ENCODE data around the gene KLB.
A peak's percentile ranks its signal among the peaks of the same experiment; 100 is the strongest.
"Not testable (repeated sequence)": the region's sequence is repeated elsewhere in the genome, so short reads cannot be mapped to it uniquely, and the experiment has no call there.

Gene KLB

DNA sequence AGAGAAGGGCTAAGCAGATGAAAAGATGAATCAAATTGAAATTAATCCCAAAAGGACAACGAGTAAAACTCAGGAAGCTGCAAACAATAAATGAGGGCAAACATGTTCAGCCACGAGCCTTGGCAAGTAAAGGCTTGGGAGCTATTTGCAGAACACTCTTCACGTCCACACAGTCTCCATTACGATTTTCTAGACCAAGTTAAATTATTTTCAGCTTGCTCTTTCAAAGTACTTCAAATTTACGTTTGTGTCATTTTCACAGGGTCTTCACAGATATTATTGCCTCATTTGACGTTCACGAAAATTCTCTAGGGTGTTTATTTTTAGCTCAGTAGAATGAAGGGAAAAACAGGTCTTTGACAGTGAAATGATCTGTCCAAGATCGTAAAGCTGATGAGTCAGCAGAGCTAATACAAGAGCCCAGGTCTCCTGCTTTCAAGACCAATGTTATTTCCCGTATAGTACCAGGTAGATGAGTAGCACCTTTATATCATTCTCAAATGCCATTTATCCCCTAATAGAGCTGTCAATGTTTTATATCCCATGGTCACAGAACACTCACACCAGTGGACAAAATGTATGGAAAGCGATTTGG is 20.9 kb downstream of the KLB start:
- DNase-seq, result no peak

DNA sequence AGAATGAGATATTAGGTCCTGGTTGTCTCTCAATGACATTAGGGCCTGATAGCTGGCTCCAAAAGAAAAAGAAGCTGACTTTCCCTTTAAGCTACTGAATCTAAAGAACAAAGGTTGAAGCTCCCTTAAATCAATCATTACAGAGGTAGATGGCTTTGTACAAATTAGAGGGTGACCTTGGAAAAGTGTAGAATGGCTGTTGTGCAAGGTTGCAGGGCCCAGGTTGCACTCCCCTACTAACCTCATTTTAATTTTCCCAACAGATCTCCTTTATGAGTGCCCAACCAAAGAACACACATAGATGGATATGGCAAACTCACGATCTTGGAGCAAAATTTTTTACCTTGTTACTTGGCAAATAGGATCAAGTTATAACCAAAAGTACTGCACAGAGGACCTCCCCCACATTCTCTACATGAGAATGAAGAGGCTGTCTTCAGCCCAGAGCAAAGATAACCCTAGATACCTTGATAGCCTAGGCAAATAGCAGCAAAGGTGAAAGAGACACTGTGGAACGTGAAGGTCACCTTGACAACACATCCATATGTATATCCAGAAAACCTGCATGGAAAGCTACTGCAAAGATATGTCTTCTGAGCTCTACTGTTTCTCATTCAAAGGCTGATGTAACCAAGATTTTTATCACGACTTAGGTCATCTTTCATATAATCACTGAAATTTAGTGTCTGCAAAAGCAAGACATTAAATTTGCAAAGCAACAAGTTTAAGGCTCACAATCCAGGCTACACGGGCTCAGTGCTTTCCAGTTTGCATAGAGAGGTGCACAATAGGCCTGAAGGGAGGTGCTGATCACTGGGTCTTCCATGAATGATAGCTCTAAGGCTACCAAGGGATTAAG is 23.0 kb downstream of the KLB start:
- DNase-seq, result no peak

DNA sequence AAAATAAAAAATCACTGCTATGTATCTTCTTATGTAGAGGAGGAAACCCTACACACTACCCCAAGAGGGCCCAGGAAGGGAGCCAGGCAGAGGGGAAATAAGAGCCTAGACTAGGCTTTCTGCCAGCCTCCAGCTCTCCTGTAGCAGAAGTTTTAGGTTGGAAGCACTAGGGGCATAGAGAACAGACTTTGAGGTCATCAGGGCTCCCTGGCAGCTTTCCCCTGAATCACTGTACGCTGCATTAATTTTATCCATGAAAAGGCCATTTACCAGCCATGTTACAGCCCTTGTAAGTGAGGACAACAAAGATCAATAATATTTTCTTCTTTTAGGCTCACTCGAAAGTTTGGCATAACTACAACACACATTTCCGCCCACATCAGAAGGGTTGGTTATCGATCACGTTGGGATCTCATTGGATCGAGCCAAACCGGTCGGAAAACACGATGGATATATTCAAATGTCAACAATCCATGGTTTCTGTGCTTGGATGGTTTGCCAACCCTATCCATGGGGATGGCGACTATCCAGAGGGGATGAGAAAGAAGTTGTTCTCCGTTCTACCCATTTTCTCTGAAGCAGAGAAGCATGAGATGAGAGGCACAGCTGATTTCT is 27.3 kb downstream of the KLB start:
- no peak for DNase-seq

DNA sequence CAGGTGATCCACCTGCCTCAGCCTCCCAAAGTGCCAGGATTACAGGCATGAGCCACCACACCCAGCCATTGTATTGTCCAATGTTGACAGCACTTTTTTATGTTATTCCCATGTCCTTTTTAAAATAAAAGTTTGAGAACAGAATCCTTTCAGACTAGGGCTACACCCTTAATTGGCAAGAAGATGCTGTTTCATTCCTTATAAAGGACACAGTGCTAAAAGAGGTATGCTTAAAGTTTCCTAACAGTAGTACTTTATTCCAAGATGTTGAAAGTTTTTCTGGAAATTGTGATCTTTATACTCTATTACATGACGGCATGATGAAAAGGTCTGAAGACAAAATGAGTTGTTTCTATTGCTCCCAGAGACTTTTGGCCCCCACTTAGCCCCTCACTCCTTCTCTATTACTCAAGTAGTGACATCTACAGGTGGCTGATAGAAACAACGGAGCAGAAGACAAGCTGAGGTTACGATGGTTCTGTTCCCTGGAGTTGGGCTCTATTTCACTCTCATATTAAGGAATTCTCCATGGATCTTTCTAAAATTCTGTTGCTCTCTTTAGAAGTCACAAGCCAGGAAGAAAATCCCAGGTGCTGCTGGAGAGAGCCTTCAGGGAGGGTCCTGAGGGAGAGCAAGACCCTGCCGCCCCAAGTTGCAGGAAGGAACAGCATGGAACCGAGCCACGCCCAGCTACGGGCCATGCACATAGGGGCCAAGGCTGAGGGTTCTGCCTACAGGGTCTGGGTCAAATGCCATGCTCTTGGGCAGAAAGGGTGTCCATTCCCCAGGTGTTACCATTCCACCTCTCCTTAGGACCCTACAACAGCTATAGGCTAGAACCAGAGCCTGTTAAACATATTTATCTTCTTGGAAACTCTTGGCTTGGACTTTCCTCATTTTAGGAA is 29.2 kb downstream of the KLB start:
- DNase-seq, result no peak

DNA sequence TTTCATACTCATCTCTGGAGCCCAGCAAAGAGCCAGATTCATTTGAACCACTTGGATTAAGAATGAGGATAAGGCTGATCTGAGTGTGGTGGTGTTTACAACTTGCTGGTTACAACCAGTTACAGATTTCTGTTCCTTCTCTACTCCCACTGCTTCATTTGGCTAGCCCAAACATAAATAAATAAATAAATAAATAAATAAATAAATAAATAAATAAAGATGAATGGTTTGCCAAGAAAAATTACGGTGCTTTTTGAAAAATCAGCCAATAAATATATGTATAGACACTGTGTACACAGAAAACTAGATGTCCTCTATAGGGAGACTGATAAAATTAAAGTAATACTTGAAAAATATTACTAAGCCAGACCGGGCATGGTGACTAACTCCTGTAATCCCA is 34.9 kb downstream of the KLB start:
- DNase-seq, result no peak

DNA sequence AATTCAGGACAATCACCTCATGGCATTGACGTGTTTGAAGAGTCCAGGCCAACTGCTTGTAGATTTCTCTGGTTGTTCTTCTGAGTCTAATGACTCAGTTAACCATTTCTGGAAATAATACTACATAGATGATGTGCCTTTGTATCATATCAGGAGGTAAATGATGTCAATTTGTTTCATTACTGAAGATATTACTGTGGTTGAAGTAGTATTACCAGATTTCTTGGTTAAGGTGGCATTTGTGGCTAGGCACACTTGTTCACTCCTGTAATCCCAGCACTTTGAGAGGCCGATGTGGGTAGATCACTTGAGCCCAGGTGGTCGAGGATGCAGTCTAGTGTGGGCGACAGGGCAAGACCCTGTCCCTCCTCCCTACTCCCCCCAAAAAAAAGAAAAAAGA is 36.3 kb downstream of the KLB start:
- no peak for DNase-seq

DNA sequence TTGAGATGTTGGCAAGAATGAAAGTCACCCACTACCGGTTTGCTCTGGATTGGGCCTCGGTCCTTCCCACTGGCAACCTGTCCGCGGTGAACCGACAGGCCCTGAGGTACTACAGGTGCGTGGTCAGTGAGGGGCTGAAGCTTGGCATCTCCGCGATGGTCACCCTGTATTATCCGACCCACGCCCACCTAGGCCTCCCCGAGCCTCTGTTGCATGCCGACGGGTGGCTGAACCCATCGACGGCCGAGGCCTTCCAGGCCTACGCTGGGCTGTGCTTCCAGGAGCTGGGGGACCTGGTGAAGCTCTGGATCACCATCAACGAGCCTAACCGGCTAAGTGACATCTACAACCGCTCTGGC is 39.7 kb downstream of the KLB start:
- no peak for DNase-seq

DNA sequence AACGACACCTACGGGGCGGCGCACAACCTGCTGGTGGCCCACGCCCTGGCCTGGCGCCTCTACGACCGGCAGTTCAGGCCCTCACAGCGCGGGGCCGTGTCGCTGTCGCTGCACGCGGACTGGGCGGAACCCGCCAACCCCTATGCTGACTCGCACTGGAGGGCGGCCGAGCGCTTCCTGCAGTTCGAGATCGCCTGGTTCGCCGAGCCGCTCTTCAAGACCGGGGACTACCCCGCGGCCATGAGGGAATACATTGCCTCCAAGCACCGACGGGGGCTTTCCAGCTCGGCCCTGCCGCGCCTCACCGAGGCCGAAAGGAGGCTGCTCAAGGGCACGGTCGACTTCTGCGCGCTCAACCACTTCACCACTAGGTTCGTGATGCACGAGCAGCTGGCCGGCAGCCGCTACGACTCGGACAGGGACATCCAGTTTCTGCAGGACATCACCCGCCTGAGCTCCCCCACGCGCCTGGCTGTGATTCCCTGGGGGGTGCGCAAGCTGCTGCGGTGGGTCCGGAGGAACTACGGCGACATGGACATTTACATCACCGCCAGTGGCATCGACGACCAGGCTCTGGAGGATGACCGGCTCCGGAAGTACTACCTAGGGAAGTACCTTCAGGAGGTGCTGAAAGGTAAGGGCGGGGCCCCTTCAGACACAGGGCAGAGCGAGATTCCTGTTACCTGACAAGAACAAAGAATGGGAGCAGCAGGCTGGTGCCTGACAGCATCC is 40.3 kb downstream of the KLB start:
- DNase-seq, result no peak

DNA sequence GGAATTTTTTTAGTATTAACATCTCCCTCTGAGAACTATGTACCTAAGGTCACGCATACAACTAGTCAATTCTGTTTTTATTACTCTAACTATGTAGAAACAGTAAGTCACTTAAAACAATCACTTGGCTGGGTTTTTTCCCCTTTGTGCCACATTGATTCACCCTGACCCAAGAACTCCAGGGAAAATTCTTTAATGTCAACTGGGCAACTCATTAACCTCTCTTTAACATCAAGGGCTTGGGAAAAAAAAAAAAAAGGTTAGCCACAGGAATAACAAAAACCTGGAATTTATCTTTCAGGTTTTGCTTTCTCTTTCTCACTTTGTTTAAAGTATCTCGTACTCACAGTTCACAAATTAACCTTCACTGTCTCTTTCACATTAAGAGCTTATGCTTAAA is 43.9 kb downstream of the KLB start:
- DNase-seq, result no peak

DNA sequence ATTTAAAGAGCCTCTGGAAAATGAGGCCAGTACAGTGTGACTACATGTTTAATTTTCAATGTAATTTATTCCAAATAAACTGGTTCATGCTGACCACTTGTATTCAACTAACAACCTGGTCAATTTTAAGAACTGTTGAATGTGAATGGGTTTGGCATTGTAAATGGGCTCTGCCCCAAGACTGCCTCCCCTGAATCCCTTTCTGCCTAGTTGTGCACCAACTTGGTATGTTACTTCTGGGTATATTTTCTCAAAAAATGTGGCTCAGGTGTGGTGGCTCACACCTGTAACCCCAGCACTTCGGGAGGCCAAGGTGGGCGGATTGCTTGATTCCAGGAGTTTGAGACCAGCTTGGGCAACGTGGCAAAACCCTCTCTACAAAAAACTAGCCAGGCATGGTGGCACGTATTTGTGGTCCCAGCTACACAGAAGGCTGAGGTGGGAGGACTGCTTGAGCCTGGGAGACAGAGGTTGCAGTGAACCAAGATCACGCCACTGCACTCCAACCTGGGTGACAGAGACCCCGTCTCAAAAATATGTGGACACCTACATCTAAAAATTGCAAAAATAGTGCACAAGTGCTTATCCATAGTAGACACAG is 44.8 kb downstream of the KLB start:
- no peak for DNase-seq

DNA sequence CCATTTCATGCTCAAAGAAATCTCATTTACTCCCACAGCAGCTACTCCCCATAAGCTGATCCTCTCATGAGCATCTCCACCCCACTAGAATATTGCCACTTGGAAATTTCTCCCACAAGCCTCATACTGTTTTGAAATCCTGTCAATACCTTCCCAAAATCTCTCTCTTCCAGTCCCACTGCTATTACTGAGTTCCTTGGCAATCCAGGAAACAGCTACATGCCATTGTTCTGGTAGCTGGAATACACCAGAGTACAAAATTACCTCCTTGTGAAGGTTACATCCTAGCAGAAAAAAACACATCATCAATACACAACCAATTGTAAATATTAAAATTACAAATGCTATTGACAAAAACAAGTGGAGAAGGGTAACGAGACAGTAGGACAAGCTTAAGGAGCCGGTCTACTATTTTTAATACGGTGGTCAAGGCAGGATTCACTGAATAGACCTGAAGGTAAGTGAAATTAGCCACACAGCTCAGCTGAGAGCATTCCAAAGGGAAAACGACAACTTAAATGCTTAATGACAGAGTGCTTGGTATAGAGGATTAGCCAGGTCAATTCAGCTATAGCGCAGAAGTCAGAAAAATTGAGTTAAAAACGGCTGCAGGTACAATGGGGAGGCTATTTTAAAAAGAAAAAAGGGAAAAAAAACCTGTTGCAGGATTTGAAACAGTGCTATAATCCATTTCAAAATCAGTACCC is 45.6 kb downstream of the KLB start:
- no peak for DNase-seq

DNA sequence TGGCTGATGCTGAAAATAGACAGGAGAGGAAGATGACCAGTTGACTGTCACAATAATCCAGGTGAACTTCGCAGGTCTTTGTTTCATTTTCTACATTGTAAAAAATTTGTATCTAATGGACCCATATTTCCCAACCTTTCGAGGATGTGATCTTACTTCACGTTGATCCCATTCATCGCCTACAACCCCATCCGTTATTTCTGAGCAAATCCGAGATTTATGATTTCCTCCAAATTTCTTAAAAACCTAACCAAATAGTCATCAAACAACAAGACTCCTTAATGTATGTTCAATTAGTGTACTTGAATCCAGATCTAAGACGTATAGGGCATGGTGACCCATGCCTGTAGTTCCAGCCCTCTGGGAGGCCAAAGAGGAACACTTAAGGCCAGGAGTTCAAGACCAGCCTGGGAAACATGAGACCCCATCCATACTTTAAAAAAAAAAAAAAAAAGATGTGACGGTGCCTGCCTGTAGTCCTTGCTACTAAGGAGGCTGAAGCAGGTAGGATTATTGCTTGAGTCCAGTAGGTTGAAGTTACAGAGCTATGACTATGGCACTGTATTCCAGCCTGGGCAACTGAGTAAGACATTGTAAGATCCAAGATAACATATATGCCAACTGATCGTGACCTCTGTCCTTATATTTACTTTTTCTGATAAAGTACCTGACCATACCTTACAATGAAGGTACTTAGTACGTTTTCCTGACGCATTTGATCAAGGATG is 46.3 kb downstream of the KLB start:
- no peak for DNase-seq

DNA sequence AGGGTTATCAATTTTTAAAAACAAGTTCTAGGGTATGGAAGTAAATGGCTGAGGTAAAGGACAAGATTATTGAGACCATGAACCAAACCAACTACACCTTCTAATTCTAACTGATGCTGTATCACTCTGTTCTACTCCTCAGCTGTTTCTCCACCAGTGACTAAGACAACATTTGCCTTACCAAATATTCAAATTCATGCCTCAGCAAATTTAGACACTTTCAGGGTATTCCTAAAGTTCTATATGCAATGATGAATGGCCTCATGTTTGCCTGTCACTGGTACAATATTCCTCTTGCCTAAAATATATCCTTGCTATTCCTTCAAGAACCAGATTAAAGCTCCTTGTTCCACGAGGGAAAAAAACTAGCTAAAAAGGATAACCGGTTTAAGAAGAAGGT is 47.0 kb downstream of the KLB start:
- DNase-seq, result no peak

DNA sequence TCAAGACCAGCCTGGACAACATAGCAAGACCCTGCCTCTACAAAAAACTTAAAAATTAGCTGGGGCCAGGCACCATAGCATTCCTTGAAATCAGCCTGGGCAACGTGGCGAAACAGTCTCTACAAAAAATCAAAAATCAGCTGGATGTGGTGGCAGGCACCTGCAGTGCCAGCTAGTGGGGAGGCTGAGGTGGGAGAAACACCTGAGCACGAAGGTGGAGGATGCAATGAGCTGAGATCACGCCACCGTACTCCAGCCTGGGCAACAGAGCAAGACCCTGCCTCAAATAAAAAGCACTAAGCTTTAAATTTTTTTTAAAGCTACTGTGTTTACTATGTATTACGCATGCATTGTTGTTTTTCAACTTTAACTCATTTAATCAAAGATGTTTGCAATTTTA is 48.8 kb downstream of the KLB start:
- no peak for DNase-seq

DNA sequence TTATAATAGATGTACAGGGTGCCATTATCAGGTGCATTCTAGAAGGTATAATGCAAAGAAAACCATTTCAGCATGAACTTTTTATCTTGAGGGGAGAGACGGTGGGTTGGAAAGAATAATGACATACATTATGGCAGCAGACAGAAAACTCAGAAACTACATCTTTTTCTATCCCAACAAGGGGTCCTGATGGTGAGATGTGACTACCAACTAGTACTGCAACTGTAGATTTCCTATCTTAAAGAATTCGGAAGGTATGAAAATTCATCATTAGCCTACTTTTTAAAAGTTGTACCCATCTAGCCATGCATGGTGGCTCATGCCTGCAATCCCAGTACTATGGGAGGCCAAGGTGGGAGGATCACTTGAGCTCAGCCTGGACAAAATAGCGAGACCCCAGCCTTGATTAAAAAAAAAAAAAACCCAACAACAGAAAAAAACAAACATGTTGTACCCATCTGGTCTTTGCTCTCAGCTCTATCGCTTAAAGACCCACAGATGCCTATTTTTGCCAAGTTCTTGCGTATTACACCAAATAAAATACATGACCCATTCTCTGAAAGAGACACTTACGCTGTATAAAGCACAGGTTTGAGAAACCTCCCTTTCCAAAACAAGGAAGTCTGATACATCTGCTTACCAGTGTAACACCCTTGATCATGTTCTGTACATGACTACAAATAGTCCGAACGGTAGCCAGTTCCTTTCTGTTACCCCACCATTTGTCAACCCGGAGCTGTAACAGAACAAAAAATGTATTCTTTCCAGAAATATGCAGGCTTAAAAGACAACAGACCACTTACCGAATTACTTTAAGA is 50.4 kb downstream of the KLB start:
- DNase-seq, result no peak

DNA sequence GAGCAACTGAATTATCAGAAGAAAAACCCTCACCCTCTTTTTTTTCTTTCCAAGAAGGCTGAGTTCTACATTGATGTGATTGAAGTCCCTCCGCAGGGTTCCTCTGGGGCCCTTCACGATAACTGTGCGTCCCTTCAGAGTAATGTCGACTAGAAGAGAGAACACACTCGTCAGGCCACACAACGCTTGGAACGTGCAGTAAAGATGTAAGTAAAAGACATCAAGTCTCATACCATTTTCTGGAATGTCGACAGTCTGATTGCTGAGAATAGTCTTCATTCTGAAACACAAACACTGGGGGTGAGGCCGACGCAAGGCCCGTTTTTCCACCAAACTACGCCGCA is 51.4 kb downstream of the KLB start:
- not testable (repeated sequence) for DNase-seq

DNA sequence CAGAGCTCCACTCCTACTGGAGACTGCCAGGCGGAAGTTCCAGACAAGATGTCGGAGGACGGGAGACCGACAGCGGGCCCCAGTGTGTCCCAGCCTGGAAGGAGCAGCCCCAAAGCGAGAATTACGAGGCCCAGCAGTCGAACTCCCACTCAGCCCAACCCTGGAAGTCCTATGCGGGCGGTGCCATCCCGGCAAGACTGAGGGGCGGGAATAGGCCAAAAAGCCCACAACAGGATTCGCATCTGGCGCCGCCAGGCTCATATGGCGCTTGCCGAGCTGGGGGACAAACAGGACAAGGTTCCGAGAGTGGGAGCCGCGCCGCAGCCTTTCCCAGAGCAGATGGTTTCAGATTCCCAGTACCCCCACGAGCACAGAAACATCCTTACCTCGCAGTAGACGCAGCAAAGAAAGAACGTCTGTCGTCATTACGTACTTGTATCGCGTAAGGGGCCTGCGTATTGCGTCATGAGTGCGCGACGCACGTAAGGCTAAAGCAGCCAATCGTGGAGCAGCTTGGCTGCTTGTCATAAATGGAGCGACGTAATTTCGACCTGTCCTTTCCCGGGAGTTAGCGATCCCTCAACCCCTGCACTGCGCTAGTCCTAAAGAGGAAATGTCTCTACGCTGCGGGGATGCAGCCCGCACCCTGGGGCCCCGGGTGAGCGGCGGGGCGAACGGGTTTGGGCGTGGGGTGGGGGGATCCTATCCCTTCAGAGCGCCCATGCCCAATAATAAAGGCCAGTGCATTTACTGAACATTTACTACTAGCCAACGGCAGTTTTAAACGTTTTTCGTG is 52.0 kb downstream of the KLB start, which contains the start of the genes LIAS and RPL9:
Gene LIAS (plus strand): TSS at position 552 of the 796 bp plus-strand sequence. CDS start 62 bp downstream, at position 614.
Gene RPL9 (minus strand): TSS at position 418 of the 796 bp plus-strand sequence. CDS start 483 bp downstream, outside the sequence.
- DNase-seq, result peak; percentile 95

DNA sequence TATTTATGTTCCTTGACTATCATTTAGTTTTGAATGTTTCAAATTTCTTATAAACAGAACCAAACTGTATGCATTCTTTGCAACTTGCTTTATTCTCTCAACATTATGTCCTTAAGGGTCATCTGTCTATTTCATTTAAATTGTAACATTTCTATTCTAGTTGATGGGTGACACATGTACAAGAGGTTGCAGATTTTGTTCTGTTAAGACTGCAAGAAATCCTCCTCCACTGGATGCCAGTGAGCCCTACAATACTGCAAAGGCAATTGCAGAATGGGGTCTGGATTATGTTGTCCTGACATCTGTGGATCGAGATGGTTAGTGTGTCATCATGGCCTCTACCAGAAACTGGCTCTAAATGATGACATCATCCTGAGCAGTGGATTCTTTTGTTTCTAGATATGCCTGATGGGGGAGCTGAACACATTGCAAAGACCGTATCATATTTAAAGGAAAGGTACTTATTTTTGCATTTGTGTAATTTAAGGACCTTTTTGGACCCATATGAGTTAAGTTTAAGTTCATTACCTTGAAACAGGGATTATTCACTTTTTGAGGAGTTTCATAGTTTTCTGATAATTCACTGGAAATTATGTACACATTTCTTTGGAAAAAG is 58.3 kb downstream of the KLB start:
- DNase-seq, result no peak
